HG03342 (cell line): ENCODE data around the gene PA2G4.

Source experiments
- ATAC-seq: cut with Tn5 transposase; IDR thresholded peaks from one replicate; pipeline ENCODE4 v1.9.1; 2021; ENCODE audit warnings: mild to moderate bottlenecking, moderate library complexity; ENCODE audit not compliant: unreplicated experiment

Gene PA2G4

GRCh38 chr12:56124133-56124532 is 19.8 kb downstream of the PA2G4 start:
- no peak for ATAC-seq

GRCh38 chr12:56126732-56127239 is 22.4 kb downstream of the PA2G4 start:
- no peak for ATAC-seq

GRCh38 chr12:56127485-56127887 is 23.1 kb downstream of the PA2G4 start:
- no peak for ATAC-seq

- peak; percentile 87 for ATAC-seq
Observed at GRCh38 chr12:56127888-56128669, 23.7 kb downstream of the PA2G4 start, which contains the start of gene ESYT1. Gene ESYT1 (plus strand): TSS chr12:56128267. CDS start chr12:56128320, 53 bp downstream.

GRCh38 chr12:56128670-56129205 is 24.4 kb downstream of the PA2G4 start:
- no peak for ATAC-seq

GRCh38 chr12:56129206-56129941 is 25.0 kb downstream of the PA2G4 start:
- ATAC-seq, result no peak

- ATAC-seq, result no peak
Observed at GRCh38 chr12:56129942-56130495, 25.7 kb downstream of the PA2G4 start.

- ATAC-seq, result no peak
Observed at GRCh38 chr12:56130876-56131275, 26.5 kb downstream of the PA2G4 start.

- ATAC-seq, result no peak
Observed at GRCh38 chr12:56134897-56135296, 30.5 kb downstream of the PA2G4 start.

GRCh38 chr12:56137853-56138571 is 33.7 kb downstream of the PA2G4 start:
- ATAC-seq, result no peak

- ATAC-seq, result no peak
Observed at GRCh38 chr12:56141946-56142784, 37.8 kb downstream of the PA2G4 start.

GRCh38 chr12:56143217-56143616 is 38.9 kb downstream of the PA2G4 start:
- no peak for ATAC-seq

GRCh38 chr12:56143870-56144269 is 39.5 kb downstream of the PA2G4 start:
- no peak for ATAC-seq

GRCh38 chr12:56145217-56145616 is 40.9 kb downstream of the PA2G4 start:
- no peak for ATAC-seq

- no peak for ATAC-seq
Observed at GRCh38 chr12:56146492-56147460, 42.4 kb downstream of the PA2G4 start.

GRCh38 chr12:56150563-56150962 is 46.2 kb downstream of the PA2G4 start:
- no peak for ATAC-seq

- ATAC-seq, result peak; percentile 54
Observed at GRCh38 chr12:56151672-56152131, 47.3 kb downstream of the PA2G4 start.

- ATAC-seq, result peak; percentile 86
Observed at GRCh38 chr12:56152132-56152755, 47.9 kb downstream of the PA2G4 start, which contains the start of gene MYL6B. Gene MYL6B (plus strand): TSS chr12:56152587. CDS start chr12:56153919, 1,332 bp downstream.
